Pancreas (tissue), 10 donors: Measurements from ENCODE around the gene SLC51A. TPM values are rescaled to one million over a fixed set of nuclear protein-coding genes. Genes with fewer than 3 reads are reported as not detected.
A peak's percentile ranks its signal among the peaks of the same experiment; 100 is the strongest.

Source experiments
- ATAC-seq, 4 donors: fragments of 200-7000 bp; cut with Tn5 transposase; one replicate each; pipeline versions ENCODE4 v1.8.0 to v1.9.1; 2020; ENCODE audit warnings: mild to moderate bottlenecking in 4 of 4, moderate library complexity in 4 of 4
- DNase-seq, 6 donors: peaks; one replicate each; pipeline ENCODE4 v3.0.0-alpha.2; 2020
- FAIRE-seq: peaks from 2 replicates; lab custom pipeline; 2012; peaks lifted over from hg19 to GRCh38; lab: Jason Lieb, UNC
- H3K27ac ChIP-seq, 4 donors: fragments of 200-600 bp; sonication (generic); 1 replicate in 3 of 4; 2 replicates in 1 of 4; pipeline versions ENCODE4 v1.5.0 to v1.8.0; 2020
- H3K27me3 ChIP-seq, 4 donors: fragments of 200-600 bp; one replicate each; pipeline ENCODE4 v1.8.0; 2021
- H3K36me3 ChIP-seq, 3 donors: fragments of 200-600 bp; sonication (generic) in 1 of 3; one replicate each; pipeline versions ENCODE4 v1.5.0 to v1.8.0; 2020 to 2021
- H3K4me1 ChIP-seq, 3 donors: fragments of 200-600 bp; one replicate each; pipeline ENCODE4 v1.8.0; 2021
- H3K4me3 ChIP-seq, 4 donors: fragments of 200-600 bp; sonication (generic) in 2 of 4; one replicate each; pipeline versions ENCODE4 v1.5.0 to v1.8.0; 2020 to 2021
- H3K9me3 ChIP-seq, 4 donors: fragments of 200-600 bp; one replicate each; pipeline ENCODE4 v1.8.0; 2021
- CTCF ChIP-seq, 4 donors: fragments of 200-600 bp; sonication (generic) in 3 of 4; IDR thresholded peaks; one replicate each; pipeline versions ENCODE4 v1.5.0 to v1.8.0; 2021; ENCODE audit warnings: antibody characterized with exemption in 4 of 4
- WGBS, 2 donors: extraction: QIAGEN DNeasy Blood & Tissue Kit; methylation state at CpG; one replicate each; pipeline ENCODE4 v1.1.7; 2013; 5-methylcytosine and 5-hydroxymethylcytosine counted together
- intact Hi-C, 3 donors: fragments of 100-400 bp; cut with DNase I; formaldehyde crosslinking; loops; one replicate each; pipeline versions ENCODE4 v1.11.1 to v1.14.2; 2022
- polyA plus RNA-seq, 2 donors: library from polyadenylated mRNA; stranded (reverse); fragments of 200-250 nt; gene quantifications; one replicate each; pipeline ENCODE4 v1.2.3, GENCODE V29; 2013
- total RNA-seq, 6 donors: library from RNA; stranded (reverse); fragmentation: NEBNext Ultra II Directional in 4 of 6; extraction: Animal tissue kit (Norgen Biotek cat#: 25700) in 4 of 6; gene quantifications; one replicate each; pipeline versions ENCODE4 v1.2.1 to v1.2.4, GENCODE V29; 2021 to 2023
- donor health status: healthy with polysubstance abuse.
- donor health status: DM: no; HTN: no; CAD: no; lungs with moderate emphysema.
- donor health status: DM: no; HTN: no; CAD: no.
- donor health status: control.
- donor health status: control.
- donor health status: Bipolar disorder and iron deficiency.
- donor health status: DM: yes; HTN: yes; CAD: no.
- donor health status: DM: no; HTN: no; CAD: no.
- donor health status: DM: no; HTN: no; CAD: no.
- donor health status: DM: yes; HTN: yes; CAD: no.

SLC51A gene
- total and polyA plus RNA-seq, 8 donors: 0.19 to 1.2 (median 0.30) TPM; not detected in 4

GRCh38 chr3:196273655-196274054, 57.3 kb downstream of the SLC51A start:
- peaks cover 0 to 6% (median 0%) of the 10 kb centered on the region in 3 donors for H3K36me3 ChIP-seq
- ATAC-seq (no peak), DNase-seq (peak in 1 of 6 donors; percentile 51), FAIRE-seq (no peak)
- no peaks in the 10 kb centered on the region for H3K4me1 ChIP-seq
- WGBS, 2 donors: 97 to 98% methylated on average over 12 of the region's 12 CpGs
- no peak overlapping the region for H3K27ac ChIP-seq
- H3K9me3 ChIP-seq: no peaks in the 10 kb centered on the region
- intact Hi-C loops: no loop called here
- H3K4me3 ChIP-seq: no peak overlapping the region
- no peaks in the 10 kb centered on the region for H3K27me3 ChIP-seq
- no peak for TF ChIP-seq CTCF (IDR thresholded peaks at IDR 0.05)

DNA sequence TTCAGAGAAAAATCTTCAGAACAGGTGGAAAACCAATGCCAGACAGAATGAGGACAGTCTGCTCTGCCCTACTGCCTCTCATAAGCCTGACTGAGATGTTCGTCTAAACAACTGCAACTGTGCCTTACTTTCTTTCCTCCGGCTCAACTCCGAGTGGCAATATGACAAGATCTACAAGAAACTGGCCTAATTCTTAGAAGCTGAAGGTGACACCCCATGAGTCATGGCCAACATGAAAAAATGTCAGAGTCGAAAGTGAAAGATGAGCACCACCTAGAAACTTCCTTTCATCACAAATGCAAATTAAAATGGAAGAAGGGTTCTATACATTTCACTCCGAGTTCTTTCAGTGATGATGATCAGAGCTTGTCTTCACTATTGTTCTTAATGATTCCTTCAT, 58.3 kb downstream of the SLC51A start:
- no peak for FAIRE-seq
- Histone ChIP-seq H3K4me3 (no peak overlapping the region), H3K36me3 (peaks cover 0 to 6% (median 0%) of the 10 kb centered on the region in 3 donors), H3K27ac (no peak overlapping the region), H3K9me3 (no peaks in the 10 kb centered on the region), H3K27me3 (no peaks in the 10 kb centered on the region), H3K4me1 (peaks cover 3 to 7% (median 7%) of the 10 kb centered on the region in 3 donors)
- WGBS, 2 donors: 95 to 96% methylated on average over 5 of the region's 5 CpGs
- no peak for TF ChIP-seq CTCF (IDR thresholded peaks at IDR 0.05)
- no peak for ATAC-seq
- DNase-seq: no peak
- intact Hi-C loops: no loop called here

DNA sequence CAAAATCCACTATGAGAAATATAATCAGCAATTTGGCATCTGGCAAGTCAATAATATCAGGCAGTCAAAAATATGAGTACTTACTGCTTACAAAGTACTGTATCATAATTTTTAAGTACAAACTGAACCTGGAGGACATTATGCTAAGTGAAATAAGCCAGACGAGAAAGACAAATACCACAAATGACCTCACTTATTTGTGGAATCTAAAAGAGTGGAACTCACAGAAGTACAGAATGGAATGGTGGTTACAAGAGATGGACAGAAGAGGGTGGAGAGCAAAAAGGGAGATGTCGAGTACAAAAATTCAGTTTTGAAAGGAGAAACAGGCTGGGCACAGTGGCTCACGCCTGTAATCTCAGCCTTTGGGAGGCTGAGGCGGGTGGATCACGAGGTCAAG, 58.8 kb downstream of the SLC51A start:
- no peaks in the 10 kb centered on the region for H3K9me3 ChIP-seq
- no peak for TF ChIP-seq CTCF (IDR thresholded peaks at IDR 0.05)
- FAIRE-seq: no peak
- no peak for ATAC-seq
- H3K27ac ChIP-seq: no peak overlapping the region
- 92 to 93% methylated on average over 4 to 5 of the region's 5 CpGs for WGBS, 2 donors
- peaks cover 8 to 9% (median 9%) of the 10 kb centered on the region in 3 donors for H3K4me1 ChIP-seq
- H3K27me3 ChIP-seq: no peaks in the 10 kb centered on the region
- no peak for DNase-seq
- H3K36me3 ChIP-seq: peaks cover 0 to 6% (median 0%) of the 10 kb centered on the region in 3 donors
- no peak overlapping the region for H3K4me3 ChIP-seq
- intact Hi-C loops: no loop called here

GRCh38 chr3:196280689-196281440, 64.5 kb downstream of the SLC51A start:
- WGBS, 2 donors: 76 to 77% methylated on average over 7 of the region's 7 CpGs
- Histone ChIP-seq H3K27me3 (no peaks in the 10 kb centered on the region), H3K4me3 (no peak overlapping the region), H3K9me3 (no peaks in the 10 kb centered on the region), H3K4me1 (peaks cover 12 to 36% (median 14%) of the 10 kb centered on the region in 3 donors), H3K27ac (peak overlapping the region in 1 of 4 donors; percentile 15), H3K36me3 (no peaks in the 10 kb centered on the region)
- FAIRE-seq (no peak), ATAC-seq (no peak), DNase-seq (no peak)
- intact Hi-C loops: no loop called here
- TF ChIP-seq CTCF (IDR thresholded peaks at IDR 0.05): no peak

DNA sequence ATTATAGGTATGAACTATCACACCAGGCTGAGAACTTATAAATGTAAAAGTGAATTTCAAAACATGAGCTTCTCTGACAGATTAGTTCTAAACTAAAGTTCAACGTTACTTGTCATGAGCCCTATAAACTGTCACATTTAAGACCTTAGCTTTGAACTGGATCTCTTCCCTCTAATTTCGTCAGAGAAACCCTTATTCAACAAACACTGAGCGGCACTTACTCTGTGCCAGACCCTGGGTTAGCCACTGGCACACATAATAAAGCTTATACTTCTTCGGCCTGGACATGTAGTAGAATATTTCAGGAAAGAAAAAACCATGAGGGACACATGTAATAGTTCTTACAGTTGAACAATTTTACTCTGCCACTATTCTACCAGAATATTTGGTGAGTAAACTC, 65.6 kb downstream of the SLC51A start:
- Histone ChIP-seq H3K4me3 (no peak overlapping the region), H3K27me3 (no peaks in the 10 kb centered on the region), H3K36me3 (no peaks in the 10 kb centered on the region), H3K9me3 (no peaks in the 10 kb centered on the region), H3K4me1 (peaks cover 12 to 40% (median 21%) of the 10 kb centered on the region in 3 donors), H3K27ac (peak overlapping the region in 1 of 4 donors; percentile 15)
- 57 to 66% methylated on average over 4 of the region's 4 CpGs for WGBS, 2 donors
- DNase-seq: no peak
- no peak for ATAC-seq
- TF ChIP-seq CTCF (IDR thresholded peaks at IDR 0.05): no peak
- intact Hi-C loops: no loop called here
- no peak for FAIRE-seq
